Measurements from ENCODE around the gene SEMA3G. TPM values are rescaled to one million over a fixed set of nuclear protein-coding genes. Genes with fewer than 3 reads are reported as not detected.

SEMA3G gene
- 2.2 and 2.5 TPM in 2 replicates for total RNA-seq (2014; rRNA removed; shearing (Covaris generic))
- 0.47 and 0.56 TPM in 2 replicates for polyA plus RNA-seq (2016; fragmentation: Nextera tagmentation; extraction: Ambion mirVana)
- long read RNA-seq, result 0 reads

DNA sequence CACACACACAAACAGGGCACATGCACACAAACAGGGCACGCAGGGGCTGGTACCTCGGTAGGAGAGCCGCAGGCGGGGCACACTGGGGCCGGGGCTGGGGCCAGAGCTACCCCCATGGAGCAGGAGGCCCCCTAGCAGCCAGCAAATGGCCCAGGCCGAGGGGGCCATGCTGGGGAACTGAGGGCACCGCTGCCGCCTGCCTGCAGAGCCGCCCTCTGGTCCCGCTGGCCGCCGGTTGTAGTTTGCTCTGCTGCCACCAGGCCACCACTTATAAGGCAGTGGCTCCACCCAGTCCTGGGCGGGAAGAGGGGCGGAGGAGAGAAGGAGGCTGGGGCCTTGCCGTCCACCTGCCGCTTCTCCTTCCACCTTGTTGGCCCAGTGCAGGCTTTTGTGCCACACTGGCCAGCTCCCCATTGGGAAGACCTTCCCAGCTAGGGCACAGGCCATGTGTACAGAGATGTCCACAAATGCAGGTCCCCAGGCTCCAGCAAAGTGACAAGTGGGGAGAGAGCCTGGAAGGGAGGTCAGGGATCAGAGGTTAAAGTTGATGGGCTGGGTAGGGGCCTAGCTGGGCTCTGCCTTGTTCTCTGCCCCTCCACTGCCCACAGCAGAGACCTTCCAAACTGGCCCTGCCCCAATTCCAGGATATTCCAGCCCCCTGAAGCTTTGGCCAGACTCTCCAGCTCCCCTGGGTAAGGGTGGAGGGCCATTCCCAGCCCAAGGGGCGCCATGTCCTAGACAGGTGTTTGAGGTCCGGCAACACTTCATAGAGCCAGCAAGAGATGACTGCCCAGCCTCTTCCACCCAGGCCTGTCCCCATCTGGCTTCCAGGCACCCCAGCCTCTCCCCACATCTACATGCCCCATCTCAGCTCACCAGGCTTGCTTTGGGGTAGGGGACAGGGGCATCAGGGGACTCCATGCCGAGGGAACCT lies at the start of gene SEMA3G:
TSS of gene SEMA3G (minus strand) at position 244 of the 934 bp plus-strand sequence. CDS start at position 168, 76 bp downstream.
- Histone ChIP-seq H3K4me3 (peak within 1 kb of the TSS; percentile 26; the same call in 1 of the 2 replicates), H4K20me1 (replicated peaks; ENCODE audit: insufficient read depth) (no peaks in the 10 kb centered on the region), H3K27ac (ENCODE audit: low read depth) (no peak within 1 kb of the TSS), H3K27me3 (ENCODE audit: insufficient read depth) (no peaks in the 10 kb centered on the region), H3F3A (replicated peaks; ENCODE audit: low read depth) (no peaks in the 10 kb centered on the region), H3K36me3 (ENCODE audit: insufficient read depth) (no peaks in the 10 kb centered on the region), H3K4me1 (ENCODE audit: insufficient read depth) (peaks cover 5% of the 10 kb centered on the region), H3K4me2 (no peak within 1 kb of the TSS), H3K9me2 (ENCODE audit: insufficient read depth) (peaks cover 8% of the 10 kb centered on the region; the same call in 1 of the 2 replicates), H3K79me2 (replicated peaks; ENCODE audit: insufficient read depth) (no peaks in the 10 kb centered on the region), H2AFZ (peak within 1 kb of the TSS; percentile 85; the same call in 1 of the 2 replicates)
- TF ChIP-seq, protein P1, sequence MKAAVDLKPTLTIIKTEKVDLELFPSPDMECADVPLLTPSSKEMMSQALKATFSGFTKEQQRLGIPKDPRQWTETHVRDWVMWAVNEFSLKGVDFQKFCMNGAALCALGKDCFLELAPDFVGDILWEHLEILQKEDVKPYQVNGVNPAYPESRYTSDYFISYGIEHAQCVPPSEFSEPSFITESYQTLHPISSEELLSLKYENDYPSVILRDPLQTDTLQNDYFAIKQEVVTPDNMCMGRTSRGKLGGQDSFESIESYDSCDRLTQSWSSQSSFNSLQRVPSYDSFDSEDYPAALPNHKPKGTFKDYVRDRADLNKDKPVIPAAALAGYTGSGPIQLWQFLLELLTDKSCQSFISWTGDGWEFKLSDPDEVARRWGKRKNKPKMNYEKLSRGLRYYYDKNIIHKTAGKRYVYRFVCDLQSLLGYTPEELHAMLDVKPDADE (IDR thresholded peaks at IDR 0.05), result no peak
- TF ChIP-seq POLR2AphosphoS5 (IDR thresholded peaks at IDR 0.05; ENCODE audit: low read depth), result peak; percentile 65
- no peak for TF ChIP-seq JUNB (IDR thresholded peaks at IDR 0.05; ENCODE audit: unreplicated experiment)
- TF ChIP-seq ZNF114 (CRISPR knock-in tag; IDR thresholded peaks at IDR 0.05), result no peak
- TF ChIP-seq EZH2 (IDR thresholded peaks at IDR 0.05; ENCODE audit: low read depth, unreplicated experiment), result no peak
- TF ChIP-seq, protein P2, sequence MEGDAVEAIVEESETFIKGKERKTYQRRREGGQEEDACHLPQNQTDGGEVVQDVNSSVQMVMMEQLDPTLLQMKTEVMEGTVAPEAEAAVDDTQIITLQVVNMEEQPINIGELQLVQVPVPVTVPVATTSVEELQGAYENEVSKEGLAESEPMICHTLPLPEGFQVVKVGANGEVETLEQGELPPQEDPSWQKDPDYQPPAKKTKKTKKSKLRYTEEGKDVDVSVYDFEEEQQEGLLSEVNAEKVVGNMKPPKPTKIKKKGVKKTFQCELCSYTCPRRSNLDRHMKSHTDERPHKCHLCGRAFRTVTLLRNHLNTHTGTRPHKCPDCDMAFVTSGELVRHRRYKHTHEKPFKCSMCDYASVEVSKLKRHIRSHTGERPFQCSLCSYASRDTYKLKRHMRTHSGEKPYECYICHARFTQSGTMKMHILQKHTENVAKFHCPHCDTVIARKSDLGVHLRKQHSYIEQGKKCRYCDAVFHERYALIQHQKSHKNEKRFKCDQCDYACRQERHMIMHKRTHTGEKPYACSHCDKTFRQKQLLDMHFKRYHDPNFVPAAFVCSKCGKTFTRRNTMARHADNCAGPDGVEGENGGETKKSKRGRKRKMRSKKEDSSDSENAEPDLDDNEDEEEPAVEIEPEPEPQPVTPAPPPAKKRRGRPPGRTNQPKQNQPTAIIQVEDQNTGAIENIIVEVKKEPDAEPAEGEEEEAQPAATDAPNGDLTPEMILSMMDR (conservative IDR thresholded peaks at IDR 0.05; ENCODE audit: low read depth in 2 of 2), result peak; percentile 33 to 43
- TF ChIP-seq, protein P3, sequence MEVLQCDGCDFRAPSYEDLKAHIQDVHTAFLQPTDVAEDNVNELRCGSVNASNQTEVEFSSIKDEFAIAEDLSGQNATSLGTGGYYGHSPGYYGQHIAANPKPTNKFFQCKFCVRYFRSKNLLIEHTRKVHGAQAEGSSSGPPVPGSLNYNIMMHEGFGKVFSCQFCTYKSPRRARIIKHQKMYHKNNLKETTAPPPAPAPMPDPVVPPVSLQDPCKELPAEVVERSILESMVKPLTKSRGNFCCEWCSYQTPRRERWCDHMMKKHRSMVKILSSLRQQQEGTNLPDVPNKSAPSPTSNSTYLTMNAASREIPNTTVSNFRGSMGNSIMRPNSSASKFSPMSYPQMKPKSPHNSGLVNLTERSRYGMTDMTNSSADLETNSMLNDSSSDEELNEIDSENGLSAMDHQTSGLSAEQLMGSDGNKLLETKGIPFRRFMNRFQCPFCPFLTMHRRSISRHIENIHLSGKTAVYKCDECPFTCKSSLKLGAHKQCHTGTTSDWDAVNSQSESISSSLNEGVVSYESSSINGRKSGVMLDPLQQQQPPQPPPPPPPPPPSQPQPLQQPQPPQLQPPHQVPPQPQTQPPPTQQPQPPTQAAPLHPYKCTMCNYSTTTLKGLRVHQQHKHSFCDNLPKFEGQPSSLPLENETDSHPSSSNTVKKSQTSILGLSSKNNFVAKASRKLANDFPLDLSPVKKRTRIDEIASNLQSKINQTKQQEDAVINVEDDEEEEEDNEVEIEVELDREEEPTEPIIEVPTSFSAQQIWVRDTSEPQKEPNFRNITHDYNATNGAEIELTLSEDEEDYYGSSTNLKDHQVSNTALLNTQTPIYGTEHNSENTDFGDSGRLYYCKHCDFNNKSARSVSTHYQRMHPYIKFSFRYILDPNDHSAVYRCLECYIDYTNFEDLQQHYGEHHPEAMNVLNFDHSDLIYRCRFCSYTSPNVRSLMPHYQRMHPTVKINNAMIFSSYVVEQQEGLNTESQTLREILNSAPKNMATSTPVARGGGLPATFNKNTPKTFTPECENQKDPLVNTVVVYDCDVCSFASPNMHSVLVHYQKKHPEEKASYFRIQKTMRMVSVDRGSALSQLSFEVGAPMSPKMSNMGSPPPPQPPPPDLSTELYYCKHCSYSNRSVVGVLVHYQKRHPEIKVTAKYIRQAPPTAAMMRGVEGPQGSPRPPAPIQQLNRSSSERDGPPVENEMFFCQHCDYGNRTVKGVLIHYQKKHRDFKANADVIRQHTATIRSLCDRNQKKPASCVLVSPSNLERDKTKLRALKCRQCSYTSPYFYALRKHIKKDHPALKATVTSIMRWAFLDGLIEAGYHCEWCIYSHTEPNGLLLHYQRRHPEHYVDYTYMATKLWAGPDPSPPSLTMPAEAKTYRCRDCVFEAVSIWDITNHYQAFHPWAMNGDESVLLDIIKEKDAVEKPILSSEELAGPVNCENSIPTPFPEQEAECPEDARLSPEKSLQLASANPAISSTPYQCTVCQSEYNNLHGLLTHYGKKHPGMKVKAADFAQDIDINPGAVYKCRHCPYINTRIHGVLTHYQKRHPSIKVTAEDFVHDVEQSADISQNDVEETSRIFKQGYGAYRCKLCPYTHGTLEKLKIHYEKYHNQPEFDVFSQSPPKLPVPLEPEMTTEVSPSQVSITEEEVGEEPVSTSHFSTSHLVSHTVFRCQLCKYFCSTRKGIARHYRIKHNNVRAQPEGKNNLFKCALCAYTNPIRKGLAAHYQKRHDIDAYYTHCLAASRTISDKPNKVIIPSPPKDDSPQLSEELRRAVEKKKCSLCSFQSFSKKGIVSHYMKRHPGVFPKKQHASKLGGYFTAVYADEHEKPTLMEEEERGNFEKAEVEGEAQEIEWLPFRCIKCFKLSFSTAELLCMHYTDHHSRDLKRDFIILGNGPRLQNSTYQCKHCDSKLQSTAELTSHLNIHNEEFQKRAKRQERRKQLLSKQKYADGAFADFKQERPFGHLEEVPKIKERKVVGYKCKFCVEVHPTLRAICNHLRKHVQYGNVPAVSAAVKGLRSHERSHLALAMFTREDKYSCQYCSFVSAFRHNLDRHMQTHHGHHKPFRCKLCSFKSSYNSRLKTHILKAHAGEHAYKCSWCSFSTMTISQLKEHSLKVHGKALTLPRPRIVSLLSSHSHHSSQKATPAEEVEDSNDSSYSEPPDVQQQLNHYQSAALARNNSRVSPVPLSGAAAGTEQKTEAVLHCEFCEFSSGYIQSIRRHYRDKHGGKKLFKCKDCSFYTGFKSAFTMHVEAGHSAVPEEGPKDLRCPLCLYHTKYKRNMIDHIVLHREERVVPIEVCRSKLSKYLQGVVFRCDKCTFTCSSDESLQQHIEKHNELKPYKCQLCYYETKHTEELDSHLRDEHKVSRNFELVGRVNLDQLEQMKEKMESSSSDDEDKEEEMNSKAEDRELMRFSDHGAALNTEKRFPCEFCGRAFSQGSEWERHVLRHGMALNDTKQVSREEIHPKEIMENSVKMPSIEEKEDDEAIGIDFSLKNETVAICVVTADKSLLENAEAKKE (CRISPR knock-in tag; IDR thresholded peaks at IDR 0.05), result peak; percentile 90
- TF ChIP-seq, protein P4, sequence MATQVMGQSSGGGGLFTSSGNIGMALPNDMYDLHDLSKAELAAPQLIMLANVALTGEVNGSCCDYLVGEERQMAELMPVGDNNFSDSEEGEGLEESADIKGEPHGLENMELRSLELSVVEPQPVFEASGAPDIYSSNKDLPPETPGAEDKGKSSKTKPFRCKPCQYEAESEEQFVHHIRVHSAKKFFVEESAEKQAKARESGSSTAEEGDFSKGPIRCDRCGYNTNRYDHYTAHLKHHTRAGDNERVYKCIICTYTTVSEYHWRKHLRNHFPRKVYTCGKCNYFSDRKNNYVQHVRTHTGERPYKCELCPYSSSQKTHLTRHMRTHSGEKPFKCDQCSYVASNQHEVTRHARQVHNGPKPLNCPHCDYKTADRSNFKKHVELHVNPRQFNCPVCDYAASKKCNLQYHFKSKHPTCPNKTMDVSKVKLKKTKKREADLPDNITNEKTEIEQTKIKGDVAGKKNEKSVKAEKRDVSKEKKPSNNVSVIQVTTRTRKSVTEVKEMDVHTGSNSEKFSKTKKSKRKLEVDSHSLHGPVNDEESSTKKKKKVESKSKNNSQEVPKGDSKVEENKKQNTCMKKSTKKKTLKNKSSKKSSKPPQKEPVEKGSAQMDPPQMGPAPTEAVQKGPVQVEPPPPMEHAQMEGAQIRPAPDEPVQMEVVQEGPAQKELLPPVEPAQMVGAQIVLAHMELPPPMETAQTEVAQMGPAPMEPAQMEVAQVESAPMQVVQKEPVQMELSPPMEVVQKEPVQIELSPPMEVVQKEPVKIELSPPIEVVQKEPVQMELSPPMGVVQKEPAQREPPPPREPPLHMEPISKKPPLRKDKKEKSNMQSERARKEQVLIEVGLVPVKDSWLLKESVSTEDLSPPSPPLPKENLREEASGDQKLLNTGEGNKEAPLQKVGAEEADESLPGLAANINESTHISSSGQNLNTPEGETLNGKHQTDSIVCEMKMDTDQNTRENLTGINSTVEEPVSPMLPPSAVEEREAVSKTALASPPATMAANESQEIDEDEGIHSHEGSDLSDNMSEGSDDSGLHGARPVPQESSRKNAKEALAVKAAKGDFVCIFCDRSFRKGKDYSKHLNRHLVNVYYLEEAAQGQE (IDR thresholded peaks at IDR 0.05; ENCODE audit: unreplicated experiment), result no peak
- TF ChIP-seq NANOG (IDR thresholded peaks at IDR 0.05; ENCODE audit: borderline replicate concordance), result no peak
- no peak for TF ChIP-seq ZNF331 (CRISPR knock-in tag; IDR thresholded peaks at IDR 0.05; ENCODE audit: low read depth)
- Mint-ChIP-seq H3K4me3 (peak within 1 kb of the TSS; percentile 14; the same call in 2 of the 3 replicates), H3K27me3 (ENCODE audit: insufficient read depth, low read depth, poor library complexity) (peaks cover 14% of the 10 kb centered on the region), H3K36me3 (ENCODE audit: low read depth) (no peaks in the 10 kb centered on the region; the same call in 2 of the 3 replicates), H3K4me1 (peaks cover 16% of the 10 kb centered on the region; the same call in 2 of the 3 replicates), H3K9me3 (no peaks in the 10 kb centered on the region; the same call in 2 of the 3 replicates), H3K27ac (peak within 1 kb of the TSS; percentile 30)
- DNase-seq (ENCODE audit: low spot score), result peak; percentile 93
- peak; percentile 88 for ATAC-seq

All from GM23338 (cell line).